Epidermal melanocyte (primary cell): ENCODE measurements around the gene KCNK2.

Experiments used
- DNase-seq: peaks from one replicate; pipeline ENCODE4 v3.0.0; 2011; ENCODE audit warnings: low spot score; ENCODE audit not compliant: insufficient read length

KCNK2 gene

DNA sequence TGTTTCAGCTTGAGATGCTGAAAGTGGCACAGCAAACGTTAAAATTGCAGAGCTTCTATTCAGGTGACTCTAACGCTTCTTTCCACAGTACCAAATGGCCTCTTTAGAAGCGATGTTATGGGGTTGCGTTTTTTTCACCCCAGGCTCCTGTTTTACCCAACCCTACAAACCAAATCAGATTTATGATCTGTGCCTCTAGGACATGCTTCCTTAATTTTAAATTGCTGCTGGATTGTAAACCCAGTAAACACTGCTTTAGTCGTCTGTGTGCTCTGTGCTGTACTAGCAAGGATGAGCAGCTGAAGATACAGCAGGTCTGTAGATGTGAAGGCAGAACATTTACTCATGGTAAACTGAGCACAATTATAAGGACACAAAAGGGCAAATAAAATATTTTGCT lies 13.0 kb downstream of the KCNK2 start:
- no peak for DNase-seq

DNA sequence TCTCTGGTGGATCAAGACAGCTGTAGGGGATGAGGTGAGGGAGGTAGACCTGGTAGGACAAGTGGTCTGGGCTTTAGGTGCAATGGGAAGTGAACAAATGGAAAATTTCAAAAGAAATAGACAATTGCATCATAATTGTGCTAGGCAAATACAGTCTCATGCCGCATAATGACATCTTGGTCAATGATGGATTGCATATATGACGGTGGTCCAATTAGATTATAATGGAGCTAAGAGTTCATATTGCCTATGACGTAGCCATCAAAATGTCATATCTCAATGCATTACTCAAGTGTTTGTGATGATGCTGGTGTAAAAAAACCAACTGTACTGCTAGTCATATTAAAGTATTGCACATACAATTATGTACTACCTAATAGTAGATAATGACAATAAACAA lies 19.0 kb downstream of the KCNK2 start:
- DNase-seq, result no peak

DNA sequence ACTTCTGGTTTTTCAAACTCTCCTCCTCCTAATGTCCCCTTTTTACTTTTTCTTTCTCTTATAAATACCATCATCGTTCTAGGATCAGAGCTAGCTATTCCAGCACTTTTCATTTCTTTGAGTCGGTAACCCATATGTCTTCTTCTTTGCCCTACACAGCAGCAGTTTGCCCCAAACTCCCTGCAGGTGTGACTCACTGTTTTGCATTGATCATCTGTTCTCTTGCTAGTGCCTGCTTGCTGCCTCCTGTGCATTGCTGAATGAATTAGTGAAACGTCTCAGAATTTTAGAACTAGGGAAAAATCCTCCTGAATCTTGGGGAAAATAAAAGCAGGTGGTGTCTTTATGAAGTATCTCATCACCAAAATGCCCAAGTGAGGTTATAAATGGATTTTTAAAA lies 21.7 kb downstream of the KCNK2 start:
- DNase-seq, result no peak

DNA sequence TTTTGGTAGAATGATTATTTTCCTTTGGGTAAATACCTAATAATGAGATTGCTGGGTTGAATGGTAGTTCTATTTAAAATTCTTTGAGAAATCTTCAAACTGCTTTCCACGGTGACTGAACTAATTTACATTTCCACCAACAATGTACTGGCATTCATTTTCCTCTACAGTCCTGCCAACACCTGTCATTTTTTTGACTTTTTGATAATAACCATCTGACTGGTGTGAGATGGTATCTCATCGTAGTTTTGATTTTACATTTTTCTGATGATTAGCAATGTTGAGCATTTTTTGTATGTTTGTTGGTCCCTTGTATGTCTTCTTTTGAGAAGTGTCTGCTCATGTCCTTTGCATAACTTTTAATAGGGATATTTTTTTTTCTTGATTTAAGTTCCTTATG lies 23.5 kb downstream of the KCNK2 start:
- DNase-seq, result no peak

DNA sequence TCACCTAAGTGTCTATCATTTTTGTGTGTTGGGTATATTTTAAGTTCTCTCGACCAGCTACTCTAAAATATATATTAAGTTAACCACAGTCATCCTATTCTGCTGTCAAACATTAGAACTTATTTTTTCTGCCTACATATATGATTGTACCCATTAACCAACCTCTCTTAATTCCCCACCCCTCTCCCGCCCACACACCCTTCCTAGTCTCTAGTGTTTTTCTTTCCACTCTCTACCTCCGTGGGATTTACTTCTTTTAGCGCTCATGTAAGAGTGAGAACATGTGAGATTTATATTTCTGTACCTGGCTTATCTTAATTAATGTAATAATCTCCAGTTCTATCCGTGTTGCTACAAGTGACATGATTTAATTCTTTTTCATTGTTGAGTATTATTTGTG lies 26.6 kb downstream of the KCNK2 start:
- no peak for DNase-seq

DNA sequence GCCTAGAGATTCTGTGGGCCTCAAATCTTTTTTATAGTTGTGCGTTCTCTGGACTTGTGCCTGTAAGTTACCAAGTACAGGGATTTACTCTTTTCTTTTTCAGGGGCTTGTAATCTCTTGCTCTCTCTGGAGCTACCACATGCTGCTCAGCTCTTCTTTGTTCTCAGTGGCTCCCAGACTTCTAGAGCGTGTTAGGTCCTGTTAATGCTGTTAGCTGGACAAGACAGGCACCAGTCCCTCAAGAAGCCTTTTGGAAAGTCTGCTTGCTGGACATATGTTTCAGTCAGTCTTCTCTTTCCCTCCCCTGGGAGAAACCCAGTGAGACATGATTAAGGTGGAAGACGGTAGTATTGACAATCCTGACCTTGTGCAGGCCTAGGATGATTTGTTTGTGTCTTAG lies 29.4 kb downstream of the KCNK2 start:
- no peak for DNase-seq

DNA sequence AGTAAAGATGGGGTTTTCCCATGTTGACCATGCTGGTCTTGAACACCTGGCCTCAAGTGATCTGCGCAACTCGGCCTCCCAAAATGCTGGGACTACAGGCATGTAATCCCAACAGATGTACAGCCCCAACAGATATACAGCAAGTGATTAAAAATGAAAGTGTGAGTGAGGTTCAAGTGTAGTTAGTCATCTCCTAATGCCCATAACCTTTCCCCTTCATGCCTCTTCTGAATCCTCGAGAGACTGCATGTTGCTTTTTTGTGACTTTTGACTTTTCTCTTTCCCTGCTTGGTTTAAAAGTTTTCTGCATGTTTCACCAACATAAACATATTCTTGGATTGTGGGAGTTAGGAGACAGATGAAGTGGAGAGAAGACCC lies 31.2 kb downstream of the KCNK2 start:
- no peak for DNase-seq

DNA sequence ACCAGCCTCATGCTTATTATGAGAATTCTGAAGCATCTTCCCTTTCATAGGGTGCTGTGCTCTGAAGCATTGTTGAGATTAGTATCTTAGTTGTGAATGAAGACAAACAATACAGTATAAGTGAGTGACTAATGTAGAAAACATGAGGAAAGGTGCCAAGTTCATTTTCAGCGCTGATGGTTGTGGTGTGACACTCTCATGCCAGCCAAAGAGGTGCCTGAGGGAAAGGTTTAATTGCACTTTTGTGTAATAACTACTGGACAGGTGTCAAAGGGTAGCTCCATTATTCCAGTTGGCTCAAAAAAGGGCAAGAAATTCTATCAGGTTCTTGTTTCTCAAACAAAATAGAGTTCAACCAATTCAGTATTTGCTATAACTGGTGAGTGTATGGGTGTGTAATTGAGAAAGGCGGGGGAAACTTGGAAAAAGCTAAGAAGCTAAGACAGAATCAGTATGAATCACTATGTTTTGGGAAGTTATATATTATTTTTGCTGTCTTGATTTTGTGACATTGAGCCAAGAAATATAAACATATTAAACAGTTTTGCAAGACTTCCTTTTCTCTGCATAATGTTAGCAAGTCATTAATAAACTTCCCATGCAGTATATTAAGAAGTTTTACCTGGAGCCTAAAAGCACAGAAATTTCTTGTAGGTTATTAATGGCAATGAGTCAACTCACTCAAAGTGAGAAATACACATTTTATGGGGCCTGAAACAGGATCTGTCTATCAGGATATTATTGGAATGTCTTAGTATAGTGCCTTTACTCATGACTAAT lies 31.8 kb downstream of the KCNK2 start:
- no peak for DNase-seq

DNA sequence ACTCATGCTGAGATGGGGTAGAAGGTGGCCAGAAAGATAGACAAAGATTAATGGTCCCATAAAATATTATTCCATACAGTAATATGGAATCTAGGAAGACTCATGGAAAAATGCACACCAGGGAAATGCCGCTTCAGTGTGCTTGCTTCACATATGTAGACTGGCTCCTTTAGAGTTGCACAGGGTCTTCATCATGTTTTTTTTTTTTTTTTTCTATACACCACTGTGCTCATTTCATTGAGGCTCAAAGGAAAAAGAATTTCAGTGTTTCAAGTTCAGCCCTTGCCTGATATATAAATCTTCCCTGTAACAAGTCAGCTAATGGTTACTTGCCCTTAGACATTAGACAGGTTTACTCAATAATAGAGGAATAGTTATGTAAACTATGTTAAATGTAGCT lies 33.2 kb downstream of the KCNK2 start:
- no peak for DNase-seq

DNA sequence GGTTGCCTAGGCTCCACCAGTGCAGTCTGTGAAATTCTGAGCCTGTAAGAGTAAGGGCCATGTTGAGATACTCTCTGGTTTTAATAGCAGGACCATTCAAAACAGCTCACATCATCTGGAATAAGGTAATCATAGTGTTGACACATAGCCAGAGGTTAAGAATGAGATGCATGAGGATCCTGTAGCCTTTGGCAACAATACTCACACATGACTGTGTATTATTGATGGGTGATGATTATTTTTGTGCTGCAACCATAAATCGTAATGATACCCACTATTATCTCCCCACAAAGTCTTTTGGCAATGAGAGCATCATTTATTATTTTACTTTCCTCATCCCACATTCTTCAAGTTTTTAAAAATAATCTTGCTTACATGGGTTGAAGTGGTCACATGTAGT lies 35.5 kb downstream of the KCNK2 start:
- no peak for DNase-seq

DNA sequence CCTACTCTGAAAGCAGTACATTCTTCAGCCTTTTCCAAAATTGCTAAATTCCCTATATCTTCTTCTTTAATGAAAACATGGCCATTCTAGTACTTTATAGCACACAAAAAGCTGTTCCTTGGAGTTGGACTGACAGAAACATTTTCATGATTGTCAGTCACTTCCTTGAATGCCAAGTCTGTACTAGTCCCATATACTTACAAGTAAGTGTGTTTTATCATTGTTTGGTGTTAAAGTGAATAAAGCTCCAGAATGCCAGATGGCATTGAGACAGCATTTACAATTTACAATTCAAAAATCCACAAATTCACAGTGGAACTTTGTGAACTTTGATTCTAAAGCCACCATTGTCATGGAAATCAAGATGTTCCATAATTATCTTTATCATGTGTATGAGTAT lies 36.5 kb downstream of the KCNK2 start:
- no peak for DNase-seq

DNA sequence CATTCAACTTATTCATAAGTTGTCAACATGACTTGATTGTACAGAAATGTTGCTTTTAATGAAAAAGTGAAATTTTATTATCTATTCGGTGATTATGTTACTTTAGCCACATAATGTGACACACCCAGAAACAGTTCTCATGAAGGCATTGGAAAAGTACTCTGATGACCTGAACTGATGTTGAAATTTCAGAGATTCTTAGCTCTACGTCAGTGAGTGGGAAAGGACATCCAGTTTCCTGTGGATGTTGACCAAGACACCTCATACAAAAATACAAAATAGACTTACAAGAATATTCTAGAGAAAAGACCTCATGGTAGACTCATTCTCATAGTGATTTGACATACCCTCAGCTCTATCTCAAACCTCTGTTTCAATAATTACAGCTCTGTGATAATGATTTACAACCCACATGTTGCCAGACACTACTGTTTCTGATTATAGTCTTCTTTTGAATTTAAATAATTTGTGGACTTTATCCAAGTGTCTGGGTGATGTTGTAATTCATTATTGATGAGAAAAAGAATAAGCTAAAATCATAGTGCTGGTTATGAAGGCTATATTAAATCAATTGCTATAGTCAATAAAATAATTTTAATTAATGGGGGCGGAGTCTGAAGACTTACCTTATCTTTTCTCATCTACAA lies 37.3 kb downstream of the KCNK2 start:
- no peak for DNase-seq

DNA sequence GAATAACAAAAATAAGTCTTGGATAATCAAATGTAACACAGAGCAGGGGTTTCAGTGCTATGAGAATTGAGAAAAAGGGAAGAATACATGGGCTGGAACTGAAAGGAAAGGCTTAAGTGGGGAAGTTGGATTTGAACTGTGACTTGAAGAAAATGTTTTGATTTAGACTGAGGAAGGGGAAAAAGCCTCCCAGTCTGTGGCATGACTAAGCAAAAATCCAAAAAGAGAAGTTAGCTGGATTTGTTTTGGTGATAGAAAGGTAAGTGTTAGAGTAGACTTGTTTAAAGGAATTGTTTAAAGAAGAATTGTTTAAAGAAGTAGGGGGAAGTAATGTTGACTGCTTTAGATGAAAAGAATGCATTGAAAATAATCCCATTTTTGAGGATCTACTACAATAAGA lies 46.0 kb downstream of the KCNK2 start:
- no peak for DNase-seq

DNA sequence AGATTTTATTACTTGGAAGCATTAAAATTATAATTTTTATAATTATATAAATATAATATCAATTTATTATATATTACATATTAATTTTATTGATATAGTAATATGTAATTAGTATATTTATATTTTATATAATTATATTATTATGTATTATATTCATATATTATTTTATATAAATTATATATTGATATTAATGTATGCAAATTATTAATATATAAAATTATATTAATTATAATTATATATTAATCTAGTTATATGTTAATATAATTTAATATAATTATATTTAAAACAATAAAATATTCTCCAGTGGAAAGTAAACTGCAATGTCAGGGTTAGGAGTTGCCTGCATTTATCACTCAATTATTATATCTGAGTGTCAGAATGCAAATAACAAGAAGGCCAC lies 48.8 kb downstream of the KCNK2 start:
- no peak for DNase-seq

DNA sequence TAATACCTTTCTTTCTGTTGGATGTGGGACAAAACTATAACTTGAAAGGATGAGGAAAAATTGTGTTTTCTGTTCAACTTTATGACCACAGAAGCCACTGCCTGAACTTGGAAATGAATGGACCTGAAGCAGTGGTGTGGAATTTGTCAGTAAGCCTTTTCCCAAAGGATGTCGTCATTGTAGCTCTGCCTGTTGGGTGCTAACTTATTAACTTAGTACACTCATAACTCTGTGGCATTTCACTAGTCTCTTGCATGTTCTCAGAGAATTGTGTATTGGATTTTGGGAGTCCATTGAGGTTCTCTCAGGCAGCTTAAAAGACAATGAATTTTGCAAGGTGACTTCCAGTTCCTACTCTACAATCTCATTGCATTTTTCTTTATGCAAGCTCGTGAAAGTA lies 49.6 kb downstream of the KCNK2 start:
- DNase-seq, result no peak

DNA sequence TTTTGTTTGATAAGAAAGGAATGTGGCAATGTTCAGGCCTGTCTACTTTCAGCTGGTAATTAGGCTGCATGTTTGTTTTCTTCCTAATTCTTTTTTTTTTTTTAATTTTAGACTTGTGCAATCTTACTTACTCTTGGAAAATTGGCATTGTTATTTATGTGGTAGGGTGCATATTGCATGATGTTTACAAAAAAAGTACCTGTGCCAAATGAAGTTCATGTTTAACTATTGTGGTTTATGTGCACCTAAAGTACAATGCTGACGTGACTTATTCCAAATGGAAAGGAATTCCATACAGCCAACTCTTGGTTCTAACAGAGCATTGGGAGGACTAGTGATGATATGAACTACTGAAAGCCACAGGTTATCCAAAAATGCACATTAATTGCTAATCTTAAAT lies 51.0 kb downstream of the KCNK2 start:
- no peak for DNase-seq

DNA sequence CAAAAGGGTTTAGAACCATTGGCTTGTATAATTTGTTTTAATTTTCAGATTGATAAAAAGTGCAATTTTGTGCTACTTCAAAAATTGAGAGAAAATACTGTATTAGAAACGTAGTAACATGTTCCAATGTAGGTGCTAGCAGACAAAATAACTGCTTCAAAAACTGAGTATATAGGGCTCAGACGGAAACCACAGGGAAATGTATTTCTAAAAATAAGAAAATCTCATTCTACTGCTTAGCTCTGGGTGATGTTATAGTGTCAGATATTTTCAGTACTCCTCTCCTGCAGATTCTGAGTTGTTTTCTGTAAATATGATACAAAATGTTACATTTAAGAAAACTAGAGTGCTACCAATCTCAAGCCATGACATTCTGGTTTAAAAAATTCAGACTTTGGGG lies 55.4 kb downstream of the KCNK2 start:
- DNase-seq, result no peak

DNA sequence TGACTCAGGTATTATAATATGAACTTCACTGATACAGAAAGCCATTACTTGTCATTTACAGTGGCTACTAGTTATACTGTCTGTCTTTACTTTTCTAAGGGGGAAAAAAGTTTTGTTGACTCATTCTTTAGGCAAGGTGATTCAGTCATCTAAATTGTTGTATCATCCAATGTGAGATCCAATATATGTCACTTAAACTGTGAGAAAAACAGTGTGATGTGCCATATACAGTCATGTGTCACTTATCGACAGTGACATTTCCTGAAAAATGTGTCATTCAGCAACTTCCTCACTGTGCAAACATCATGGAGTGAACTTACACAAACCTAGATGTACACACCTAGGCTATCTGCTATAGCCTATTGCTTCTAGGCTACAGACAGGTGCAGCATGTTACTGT lies 57.6 kb downstream of the KCNK2 start:
- no peak for DNase-seq

DNA sequence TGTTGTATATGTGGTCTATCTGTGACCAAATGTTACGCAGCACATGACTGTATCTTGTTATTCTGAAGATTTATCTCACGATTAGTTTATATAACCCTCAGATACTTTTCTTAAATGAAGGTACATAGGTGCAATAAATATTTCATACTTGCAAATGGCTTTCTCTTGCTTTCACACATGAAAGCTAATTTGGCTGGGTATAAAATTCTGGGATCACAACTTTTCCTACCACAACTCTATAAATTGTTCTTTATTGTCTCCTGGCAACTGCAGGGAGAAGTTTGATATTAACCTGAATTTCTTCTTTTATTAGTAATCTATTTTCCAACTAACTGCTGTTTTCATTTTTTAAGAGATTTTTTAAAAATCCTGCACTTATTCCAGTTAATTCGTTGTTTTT lies 58.9 kb downstream of the KCNK2 start:
- DNase-seq, result no peak

DNA sequence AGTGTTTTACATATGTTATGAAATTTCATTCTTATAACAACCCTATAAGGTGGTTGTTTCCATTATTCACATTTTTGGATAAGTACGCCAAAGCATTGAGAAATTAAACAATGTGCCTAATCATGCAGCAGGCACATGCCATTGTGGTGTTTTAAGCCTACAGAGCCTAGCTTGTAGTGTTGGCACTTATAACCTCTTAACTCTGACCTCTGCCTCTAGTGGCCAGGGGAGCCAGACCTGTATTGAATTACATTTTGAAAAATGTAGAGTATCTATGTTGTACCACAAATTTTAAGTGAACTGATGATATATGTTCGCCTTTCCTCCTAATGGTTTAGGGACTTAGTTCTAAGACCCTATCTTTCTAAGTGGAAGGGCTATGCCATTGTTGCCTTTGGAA lies 61.0 kb downstream of the KCNK2 start:
- DNase-seq, result no peak

DNA sequence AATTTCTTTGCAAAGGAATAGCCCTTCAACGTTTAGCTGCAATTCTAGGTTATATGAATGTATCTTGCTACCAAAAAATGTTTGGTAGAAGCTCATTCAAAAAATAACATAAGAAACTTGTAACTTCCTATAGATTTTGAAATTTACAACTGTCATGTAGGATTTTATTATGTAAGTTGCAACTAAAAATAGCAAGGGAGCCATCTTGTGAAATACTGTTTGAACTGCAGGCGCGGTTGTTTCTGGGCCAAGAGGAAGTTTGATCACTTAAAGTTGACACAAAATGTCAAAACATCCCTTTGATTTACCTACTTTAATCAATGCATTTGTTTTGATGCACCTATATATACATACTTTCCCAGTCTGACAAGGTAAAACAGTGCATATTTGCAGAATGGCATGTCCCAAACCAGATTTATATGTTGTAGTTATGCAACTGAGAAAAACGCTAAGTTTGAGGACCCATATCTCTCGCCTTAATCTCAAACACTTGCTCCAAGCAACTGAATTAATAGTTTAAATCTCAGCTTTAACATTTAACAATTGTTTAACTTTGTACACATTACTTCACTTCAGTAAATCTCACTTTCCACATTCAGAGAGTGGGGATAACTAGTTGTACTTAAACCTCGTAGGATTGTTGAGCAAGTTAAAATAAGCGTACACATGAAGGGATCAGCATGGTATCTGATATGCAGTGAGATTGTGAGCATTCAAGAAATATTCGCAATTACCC lies 63.9 kb downstream of the KCNK2 start:
- no peak for DNase-seq

DNA sequence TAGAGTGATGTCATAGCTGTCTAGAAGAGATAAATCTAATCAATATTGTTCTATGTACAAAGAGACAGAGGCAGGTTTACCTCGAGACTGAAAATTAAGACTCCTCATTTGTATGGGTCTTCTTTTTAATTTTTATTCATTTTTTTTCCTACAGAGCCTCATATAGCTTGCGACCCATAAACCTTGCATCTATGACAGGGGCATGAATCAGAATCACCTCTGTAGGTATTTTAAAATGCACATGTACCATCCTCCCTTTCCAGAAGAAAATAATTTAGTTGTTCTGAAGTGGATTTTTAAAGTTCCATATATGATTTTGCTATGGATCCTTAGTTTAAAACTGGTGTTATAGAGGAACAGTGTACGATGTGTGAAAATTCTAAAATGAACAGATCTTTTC lies 64.5 kb downstream of the KCNK2 start:
- no peak for DNase-seq
